HG03575 (cell line): ENCODE measurements around the gene PGC.
"Not testable (repeated sequence)": the region's sequence is repeated elsewhere in the genome, so short reads cannot be mapped to it uniquely, and the experiment has no call there.

Experiments
- ATAC-seq: cut with Tn5 transposase; IDR thresholded peaks from one replicate; pipeline ENCODE4 v1.9.1; 2021; ENCODE audit not compliant: unreplicated experiment, insufficient number of reproducible peaks, low FRiP score; ENCODE audit errors: extremely low read depth

Gene PGC

GRCh38 chr6:41778895-41779294, 31.7 kb upstream of the PGC start:
- no peak for ATAC-seq

GRCh38 chr6:41777551-41778285, 30.5 kb upstream of the PGC start:
- no peak for ATAC-seq

GRCh38 chr6:41775293-41775882, 28.2 kb upstream of the PGC start:
- no peak for ATAC-seq

GRCh38 chr6:41774841-41775240, 27.6 kb upstream of the PGC start:
- ATAC-seq = no peak

GRCh38 chr6:41771058-41771983, 24.1 kb upstream of the PGC start:
- no peak for ATAC-seq

GRCh38 chr6:41770381-41771057, 23.3 kb upstream of the PGC start:
- no peak for ATAC-seq

GRCh38 chr6:41769376-41769775, 22.2 kb upstream of the PGC start:
- ATAC-seq = no peak

- ATAC-seq = no peak
These were observed 21.5 kb upstream of the PGC start for GRCh38 chr6:41768545-41769308.

GRCh38 chr6:41767112-41767833, 20.1 kb upstream of the PGC start:
- no peak for ATAC-seq

GRCh38 chr6:41766043-41766664, 19.0 kb upstream of the PGC start:
- ATAC-seq = not testable (repeated sequence)

- no peak for ATAC-seq
These were observed 16.3 kb upstream of the PGC start for GRCh38 chr6:41763470-41763869.

- no peak for ATAC-seq
These were observed 12.8 kb upstream of the PGC start for GRCh38 chr6:41759905-41760579.

- no peak for ATAC-seq
These were observed 12.1 kb upstream of the PGC start for GRCh38 chr6:41759106-41759904.

GRCh38 chr6:41758641-41759035, 11.4 kb upstream of the PGC start:
- no peak for ATAC-seq

- ATAC-seq = no peak
These were observed 10.9 kb upstream of the PGC start for GRCh38 chr6:41757931-41758640.

- no peak for ATAC-seq
These were observed 10.1 kb upstream of the PGC start for GRCh38 chr6:41757271-41757670.
